Neural progenitor cell (in vitro differentiated cells): ENCODE measurements around the gene ARHGEF4. TPM values are rescaled to one million over a fixed set of nuclear protein-coding genes. Genes with fewer than 3 reads are reported as not detected.

Source experiments
- DNase-seq: peaks from one replicate; pipeline ENCODE4 v3.0.0-alpha.2; 2016; ENCODE audit warnings: low spot score
- H2AFZ ChIP-seq: fragments of 200-600 bp; sonication (generic); replicated peaks from 2 replicates; pipeline ENCODE4 v1.6.1; 2016; ENCODE audit warnings: antibody characterized with exemption
- H3F3A ChIP-seq: fragments of 200-600 bp; sonication (generic); 2 replicates; pipeline ENCODE4 v1.6.1; 2016; ENCODE audit warnings: antibody characterized with exemption, low read depth
- H3K27ac ChIP-seq: fragments of 200-600 bp; sonication (generic); 2 replicates; pipeline ENCODE4 v1.5.1; 2016; ENCODE audit warnings: mild to moderate bottlenecking
- H3K27me3 ChIP-seq: fragments of 200-600 bp; sonication (generic); 2 replicates; pipeline ENCODE4 v1.6.1; 2016; ENCODE audit warnings: mild to moderate bottlenecking, moderate library complexity
- H3K36me3 ChIP-seq: fragments of 200-600 bp; sonication (generic); 2 replicates; pipeline ENCODE4 v1.5.1; 2016
- H3K4me1 ChIP-seq: fragments of 200-600 bp; sonication (generic); 2 replicates; pipeline ENCODE4 v1.6.1; 2016; ENCODE audit warnings: mixed run types
- H3K4me2 ChIP-seq: fragments of 200-600 bp; sonication (generic); 2 replicates; pipeline ENCODE4 v1.6.1; 2016
- H3K4me3 ChIP-seq: fragments of 200-600 bp; sonication (generic); 2 replicates; pipeline ENCODE4 v1.5.1; 2016
- H3K79me2 ChIP-seq: fragments of 200-600 bp; sonication (generic); 2 replicates; pipeline ENCODE4 v1.6.1; 2016; ENCODE audit warnings: low read depth
- H3K9ac ChIP-seq: fragments of 200-600 bp; sonication (generic); 2 replicates; pipeline ENCODE4 v1.6.1; 2016
- H3K9me3 ChIP-seq: fragments of 200-600 bp; sonication (generic); 2 replicates; pipeline ENCODE4 v1.5.1; 2016; ENCODE audit warnings: low read depth
- H4K20me1 ChIP-seq: fragments of 200-600 bp; sonication (generic); 2 replicates; pipeline ENCODE4 v1.6.1; 2016; ENCODE audit warnings: low read depth
- H3K27ac Mint-ChIP-seq: 3 replicates; pipeline ENCODE4 v1.8.0; 2021; ENCODE audit warnings: mixed read lengths
- H3K27me3 Mint-ChIP-seq: 2 replicates; pipeline ENCODE4 v1.8.0; 2022; ENCODE audit warnings: low read depth, mild to moderate bottlenecking, inconsistent platforms, moderate library complexity, mixed read lengths; ENCODE audit not compliant: insufficient read depth
- H3K36me3 Mint-ChIP-seq: 3 replicates; pipeline ENCODE4 v1.8.0; 2021; ENCODE audit warnings: mixed read lengths
- H3K4me1 Mint-ChIP-seq: 3 replicates; pipeline ENCODE4 v1.8.0; 2021; ENCODE audit warnings: mixed read lengths
- H3K4me3 Mint-ChIP-seq: 3 replicates; pipeline ENCODE4 v1.8.0; 2021; ENCODE audit warnings: mild to moderate bottlenecking, moderate library complexity, mixed read lengths
- H3K9me3 Mint-ChIP-seq: 3 replicates; pipeline ENCODE4 v1.8.0; 2020; ENCODE audit warnings: mixed read lengths
- EZH2 ChIP-seq: fragments of 200-600 bp; sonication (generic); IDR thresholded peaks from 2 replicates; pipeline ENCODE4 v1.6.1; 2017; ENCODE audit warnings: antibody characterized with exemption, mild to moderate bottlenecking, moderate library complexity
- EZH2phosphoT487 ChIP-seq: fragments of 200-600 bp; sonication (generic); IDR thresholded peaks from 2 replicates; pipeline ENCODE4 v1.6.1; 2017; ENCODE audit warnings: antibody characterized with exemption
- total RNA-seq: library from RNA; depleted of rRNA; stranded (reverse); fragments of >200 nt; gene quantifications from 2 replicates; pipeline ENCODE4 v1.2.3, GENCODE V29; 2015; ENCODE audit warnings: low replicate concordance
- TF ChIP-seq, protein P1 (sequence below): fragments of 200-600 bp; sonication (generic); IDR thresholded peaks from 2 replicates; pipeline ENCODE4 v1.5.1; 2017; ENCODE audit warnings: antibody characterized with exemption, mild to moderate bottlenecking

ARHGEF4 gene
- total RNA-seq, 1 donor from 2014 or later = 22.8 TPM

DNA sequence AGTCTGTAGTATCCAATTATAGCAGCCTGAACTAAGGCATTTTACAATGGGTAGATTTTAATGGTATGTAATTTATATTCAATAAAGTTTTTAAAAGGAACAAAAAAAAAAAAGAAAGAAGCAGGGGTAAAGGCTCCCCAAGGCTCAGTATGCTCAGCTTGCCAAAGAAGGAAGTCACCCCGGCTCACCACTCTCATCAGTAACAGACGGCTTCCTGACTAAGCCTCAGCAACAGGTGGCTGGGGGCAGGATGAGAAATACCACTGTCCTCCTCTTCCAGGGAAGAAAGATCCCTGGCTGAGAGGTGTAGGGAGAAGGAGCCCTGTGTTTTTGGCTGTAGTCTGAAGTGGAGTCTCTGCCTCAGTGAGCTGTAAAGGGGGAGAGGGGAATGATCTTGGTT, 121.2 kb downstream of the ARHGEF4 start:
- Mint-ChIP-seq H3K27ac (no peak overlapping the region), H3K27me3 (peaks cover 26% of the 10 kb centered on the region), H3K4me3 (no peak overlapping the region), H3K4me1 (no peaks in the 10 kb centered on the region), H3K9me3 (peaks cover 20% of the 10 kb centered on the region), H3K36me3 (peaks cover 2% of the 10 kb centered on the region)
- no peaks in the 10 kb centered on the region for H3K36me3 ChIP-seq
- H4K20me1 ChIP-seq = peaks cover 7% of the 10 kb centered on the region
- H3F3A ChIP-seq = no peaks in the 10 kb centered on the region
- peaks cover 7% of the 10 kb centered on the region for H3K9me3 ChIP-seq
- H3K9ac ChIP-seq = no peak overlapping the region
- H3K4me3 ChIP-seq = no peak overlapping the region
- TF ChIP-seq EZH2phosphoT487 (no peak), EZH2 (no peak)
- TF ChIP-seq, protein P1, sequence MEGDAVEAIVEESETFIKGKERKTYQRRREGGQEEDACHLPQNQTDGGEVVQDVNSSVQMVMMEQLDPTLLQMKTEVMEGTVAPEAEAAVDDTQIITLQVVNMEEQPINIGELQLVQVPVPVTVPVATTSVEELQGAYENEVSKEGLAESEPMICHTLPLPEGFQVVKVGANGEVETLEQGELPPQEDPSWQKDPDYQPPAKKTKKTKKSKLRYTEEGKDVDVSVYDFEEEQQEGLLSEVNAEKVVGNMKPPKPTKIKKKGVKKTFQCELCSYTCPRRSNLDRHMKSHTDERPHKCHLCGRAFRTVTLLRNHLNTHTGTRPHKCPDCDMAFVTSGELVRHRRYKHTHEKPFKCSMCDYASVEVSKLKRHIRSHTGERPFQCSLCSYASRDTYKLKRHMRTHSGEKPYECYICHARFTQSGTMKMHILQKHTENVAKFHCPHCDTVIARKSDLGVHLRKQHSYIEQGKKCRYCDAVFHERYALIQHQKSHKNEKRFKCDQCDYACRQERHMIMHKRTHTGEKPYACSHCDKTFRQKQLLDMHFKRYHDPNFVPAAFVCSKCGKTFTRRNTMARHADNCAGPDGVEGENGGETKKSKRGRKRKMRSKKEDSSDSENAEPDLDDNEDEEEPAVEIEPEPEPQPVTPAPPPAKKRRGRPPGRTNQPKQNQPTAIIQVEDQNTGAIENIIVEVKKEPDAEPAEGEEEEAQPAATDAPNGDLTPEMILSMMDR = no peak
- H3K4me1 ChIP-seq = no peaks in the 10 kb centered on the region
- H2AFZ ChIP-seq = no peak overlapping the region
- H3K79me2 ChIP-seq = no peaks in the 10 kb centered on the region
- H3K27ac ChIP-seq = no peak overlapping the region
- H3K4me2 ChIP-seq = no peak overlapping the region
- H3K27me3 ChIP-seq = peaks cover 33% of the 10 kb centered on the region
- DNase-seq = no peak

DNA sequence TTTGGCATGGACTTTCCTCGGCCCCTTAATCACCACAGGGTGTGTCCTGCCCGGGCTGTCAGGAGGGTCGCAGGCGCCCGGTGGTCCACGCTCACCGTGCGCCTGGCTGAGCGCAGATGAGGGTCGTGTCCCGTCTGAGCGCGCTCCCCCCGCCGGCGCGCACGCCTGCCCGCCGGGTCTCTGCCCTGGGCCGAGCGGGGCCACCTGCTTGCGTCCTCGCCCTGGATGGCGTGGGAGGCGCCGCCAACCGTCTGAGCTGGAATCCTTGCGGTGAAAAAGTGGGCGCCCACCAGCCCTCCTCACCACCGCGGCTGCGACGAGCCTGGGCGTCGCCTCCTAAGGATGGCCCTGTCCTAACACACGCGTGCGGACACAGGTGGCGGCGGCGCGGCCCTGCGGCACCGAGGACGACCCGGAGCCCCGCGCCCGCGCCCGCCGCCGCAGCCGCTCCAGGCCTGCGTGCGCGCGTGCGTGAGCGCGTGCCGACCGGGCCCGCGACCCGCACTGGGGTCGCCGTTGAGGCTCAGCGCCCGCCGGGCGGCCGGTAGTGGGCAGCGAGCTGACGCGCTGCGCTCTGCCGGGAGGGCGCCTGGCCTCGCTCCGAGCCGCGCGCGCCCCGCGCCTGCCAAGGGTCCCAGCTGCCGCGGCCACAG, 126.6 kb downstream of the ARHGEF4 start:
- peak overlapping the region; percentile 50 for H2AFZ ChIP-seq
- Mint-ChIP-seq H3K4me1 (peaks cover 42% of the 10 kb centered on the region), H3K27ac (no peak overlapping the region), H3K36me3 (no peaks in the 10 kb centered on the region), H3K9me3 (no peaks in the 10 kb centered on the region), H3K4me3 (peak overlapping the region; percentile 78), H3K27me3 (peaks cover 52% of the 10 kb centered on the region)
- H3F3A ChIP-seq = peaks cover 42% of the 10 kb centered on the region
- H3K9me3 ChIP-seq = no peaks in the 10 kb centered on the region
- H3K4me1 ChIP-seq = peaks cover 43% of the 10 kb centered on the region
- no peaks in the 10 kb centered on the region for H3K36me3 ChIP-seq
- peaks cover 68% of the 10 kb centered on the region for H3K27me3 ChIP-seq
- peak overlapping the region; percentile 65 for H3K4me3 ChIP-seq
- H3K9ac ChIP-seq = no peak overlapping the region
- DNase-seq = peak; percentile 68
- H3K79me2 ChIP-seq = no peaks in the 10 kb centered on the region
- TF ChIP-seq, protein P1 = no peak
- peak; percentile 50 for TF ChIP-seq EZH2phosphoT487
- TF ChIP-seq EZH2 = no peak
- peak overlapping the region; percentile 88 for H3K4me2 ChIP-seq
- no peak overlapping the region for H3K27ac ChIP-seq
- peaks cover 46% of the 10 kb centered on the region for H4K20me1 ChIP-seq

DNA sequence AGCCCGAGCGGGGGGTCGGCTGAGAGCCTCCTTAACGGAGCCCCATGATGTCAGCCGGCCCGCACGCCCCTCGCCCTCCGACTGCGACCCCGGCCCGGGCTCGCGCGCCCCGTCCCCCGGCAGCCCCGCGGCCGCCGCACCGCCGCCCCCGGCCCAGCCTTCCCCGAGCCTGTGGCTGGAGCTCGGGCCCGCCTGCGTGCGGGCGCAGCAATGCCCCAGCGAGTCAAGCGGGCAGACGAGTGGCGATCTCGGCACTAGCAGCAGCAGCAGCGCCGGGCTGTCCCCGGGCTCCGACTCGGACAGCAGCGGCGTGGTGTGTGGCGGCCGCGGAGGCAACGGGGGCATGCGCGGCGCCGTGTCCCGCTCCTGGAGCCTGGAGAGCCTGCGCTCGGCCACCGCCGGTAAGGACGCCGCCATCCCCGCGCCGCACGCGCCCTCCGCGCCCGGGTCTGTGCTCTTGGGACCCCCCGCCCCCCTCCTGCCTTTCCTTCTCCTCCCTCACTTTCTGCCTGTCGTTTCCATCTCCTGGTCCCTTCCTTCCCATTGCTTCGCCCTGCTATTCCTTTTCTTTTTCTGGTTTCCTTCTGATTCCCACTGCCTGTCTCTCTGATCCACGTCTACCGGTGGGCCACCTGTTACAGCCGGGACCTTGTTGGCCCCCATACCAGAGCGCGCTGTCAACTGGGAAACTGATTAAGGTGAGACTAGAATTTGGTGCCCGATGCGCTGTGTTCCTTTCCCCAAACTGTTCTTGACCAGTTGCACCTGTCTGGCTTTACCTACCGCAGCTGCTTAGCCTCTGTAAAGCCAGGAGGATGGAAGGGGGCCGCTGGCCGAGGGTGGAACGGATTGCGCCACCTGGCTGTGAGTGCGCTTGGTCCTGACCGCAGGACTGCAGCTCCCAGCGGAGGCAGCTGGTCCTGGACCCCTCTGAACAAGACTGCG, 127.4 kb downstream of the ARHGEF4 start:
- Histone ChIP-seq H3K4me2 (peak overlapping the region; percentile 88), H3F3A (peaks cover 45% of the 10 kb centered on the region), H3K79me2 (no peaks in the 10 kb centered on the region), H3K9me3 (no peaks in the 10 kb centered on the region), H3K36me3 (no peaks in the 10 kb centered on the region), H4K20me1 (peaks cover 46% of the 10 kb centered on the region), H3K27me3 (peaks cover 68% of the 10 kb centered on the region), H3K27ac (no peak overlapping the region), H3K4me3 (peak overlapping the region; percentile 65), H3K9ac (no peak overlapping the region), H3K4me1 (peaks cover 47% of the 10 kb centered on the region), H2AFZ (peak overlapping the region; percentile 60)
- H3K4me1 Mint-ChIP-seq = peaks cover 43% of the 10 kb centered on the region
- peaks cover 51% of the 10 kb centered on the region for H3K27me3 Mint-ChIP-seq
- DNase-seq = peak; percentile 85
- TF ChIP-seq EZH2 (peak; percentile 87), EZH2phosphoT487 (peak; percentile 80)
- TF ChIP-seq, protein P1 = peak; percentile 77
- peak overlapping the region; percentile 90 for H3K4me3 Mint-ChIP-seq
- H3K36me3 Mint-ChIP-seq = no peaks in the 10 kb centered on the region
- H3K27ac Mint-ChIP-seq = no peak overlapping the region
- no peaks in the 10 kb centered on the region for H3K9me3 Mint-ChIP-seq
